IMR-90 (cell line): Measurements from ENCODE around the gene HOXA10. TPM values are rescaled to one million over a fixed set of nuclear protein-coding genes. Genes with fewer than 3 reads are reported as not detected.

ENCODE experiments used
- ATAC-seq: fragments of 200-7000 bp; cut with Tn5 transposase; 2 replicates; pipeline ENCODE4 v1.9.1; 2020; ENCODE audit warnings: low read depth, mild to moderate bottlenecking, moderate library complexity
- BruUV-seq: library from RNA; stranded (reverse); fragments of 400-500 nt; replicated peaks from 2 replicates; lab custom pipeline; 2021; lab: Mats Ljungman, UMichigan
- CTCF ChIA-PET: fragments of 300-600 bp; formaldehyde crosslinking; extraction: SDS; loops from one replicate; lab custom pipeline; 2021; ENCODE audit warnings: antibody characterized with exemption; lab: Yijun Ruan, JAX
- POLR2A ChIA-PET: fragments of 300-600 bp; sonication (Branson Sonifier 250); formaldehyde crosslinking; loops from one replicate; lab custom pipeline; 2022; ENCODE audit warnings: antibody characterized with exemption; ENCODE audit not compliant: unreplicated experiment; lab: Charles Lee
- DNase-seq: peaks from one replicate; pipeline ENCODE4 v3.0.0; 2013
- H2AFZ ChIP-seq: replicated peaks from 2 replicates; pipeline ENCODE3; 2013; ENCODE audit warnings: low read length, mild to moderate bottlenecking; ENCODE audit not compliant: poor library complexity
- H2AK5ac ChIP-seq: 2 replicates; pipeline ENCODE4 v1.6.1; 2013; ENCODE audit warnings: low read depth, low read length, inconsistent platforms
- H2AK9ac ChIP-seq: replicated peaks from 2 replicates; pipeline ENCODE3; 2013; ENCODE audit warnings: mild to moderate bottlenecking, low read depth, low read length, moderate library complexity; ENCODE audit not compliant: poor library complexity
- H2BK120ac ChIP-seq: 2 replicates; pipeline ENCODE4 v1.6.1; 2013; ENCODE audit warnings: low read depth, low read length, inconsistent platforms
- H2BK15ac ChIP-seq: 3 replicates; pipeline ENCODE4 v1.6.1; 2013; ENCODE audit warnings: low read depth, low read length, inconsistent platforms
- H2BK20ac ChIP-seq: 2 replicates; pipeline ENCODE4 v1.6.1; 2013; ENCODE audit warnings: low read depth, mild to moderate bottlenecking, inconsistent platforms, low read length, moderate library complexity
- H2BK5ac ChIP-seq: 2 replicates; pipeline ENCODE4 v1.6.1; 2013; ENCODE audit warnings: mild to moderate bottlenecking, low read depth, low read length, inconsistent platforms; ENCODE audit not compliant: poor library complexity, severe bottlenecking
- H3K14ac ChIP-seq: replicated peaks from 2 replicates; pipeline ENCODE4 v1.6.1; 2013; ENCODE audit warnings: low read depth, low read length, inconsistent platforms
- H3K18ac ChIP-seq: 2 replicates; pipeline ENCODE4 v1.6.1; 2013; ENCODE audit warnings: low read depth, low read length, control low read depth
- H3K23ac ChIP-seq: 2 replicates; pipeline ENCODE4 v1.6.1; 2013; ENCODE audit warnings: low read depth, low read length, inconsistent platforms
- H3K27ac ChIP-seq: 2 replicates; pipeline ENCODE4 v1.5.1; 2013; ENCODE audit warnings: mild to moderate bottlenecking, control low read depth, low read length; ENCODE audit not compliant: insufficient read depth
- H3K27me3 ChIP-seq: 2 replicates; pipeline ENCODE4 v1.6.1; 2013; ENCODE audit warnings: low read length; ENCODE audit not compliant: control insufficient read depth, insufficient read depth
- H3K36me3 ChIP-seq: 2 replicates; pipeline ENCODE4 v1.6.1; 2013; ENCODE audit warnings: low read length, mixed read lengths; ENCODE audit not compliant: control insufficient read depth, insufficient read depth
- H3K4ac ChIP-seq: 2 replicates; pipeline ENCODE4 v1.6.1; 2013; ENCODE audit warnings: low read depth, low read length, inconsistent platforms
- H3K4me1 ChIP-seq: 2 replicates; pipeline ENCODE4 v1.6.1; 2013; ENCODE audit warnings: low read length, mixed read lengths; ENCODE audit not compliant: control insufficient read depth, insufficient read depth
- H3K4me2 ChIP-seq: 2 replicates; pipeline ENCODE4 v1.6.1; 2013; ENCODE audit warnings: low read depth, mild to moderate bottlenecking, control low read depth, low read length, moderate library complexity
- H3K4me3 ChIP-seq: 2 replicates; pipeline ENCODE4 v1.5.1; 2013; ENCODE audit warnings: low read depth, mild to moderate bottlenecking, control low read depth, low read length, moderate library complexity; ENCODE audit not compliant: insufficient read depth
- H3K56ac ChIP-seq: 2 replicates; pipeline ENCODE4 v1.6.1; 2013; ENCODE audit warnings: low read length, inconsistent platforms; ENCODE audit not compliant: insufficient read depth; ENCODE audit errors: extremely low read depth
- H3K79me1 ChIP-seq, 2 experiments: 2 replicates each; pipeline ENCODE4 v1.6.1; 2013; ENCODE audit warnings: low read length in 2 of 2, inconsistent platforms in 1 of 2, low read depth in 1 of 2
- H3K9ac ChIP-seq: 2 replicates; pipeline ENCODE4 v1.6.1; 2013; ENCODE audit warnings: low read depth, low read length, control low read depth
- H3K9me1 ChIP-seq: 2 replicates; pipeline ENCODE4 v1.6.1; 2013; ENCODE audit warnings: low read length, inconsistent platforms; ENCODE audit not compliant: insufficient read depth
- H3K9me3 ChIP-seq: 2 replicates; pipeline ENCODE4 v1.6.1; 2013; ENCODE audit warnings: low read length; ENCODE audit not compliant: control insufficient read depth, insufficient read depth
- H4K20me1 ChIP-seq: 2 replicates; pipeline ENCODE4 v1.6.1; 2013; ENCODE audit warnings: low read length, inconsistent platforms; ENCODE audit not compliant: insufficient read depth
- H4K5ac ChIP-seq: 2 replicates; pipeline ENCODE4 v1.6.1; 2013; ENCODE audit warnings: mild to moderate bottlenecking, low read depth, low read length, control low read depth
- H4K8ac ChIP-seq, 2 experiments: 2 replicates each; pipeline ENCODE4 v1.6.1; 2013; ENCODE audit warnings: low read depth in 2 of 2, low read length in 2 of 2, control low read depth in 1 of 2, inconsistent platforms in 1 of 2
- H4K91ac ChIP-seq: 2 replicates; pipeline ENCODE4 v1.6.1; 2013; ENCODE audit warnings: low read depth, low read length, inconsistent platforms; ENCODE audit not compliant: insufficient read depth
- BHLHE40 ChIP-seq: fragments of 150-350 bp; IDR thresholded peaks from 2 replicates; pipeline ENCODE4 v1.6.1; 2016; ENCODE audit warnings: mild to moderate bottlenecking, low read depth, low read length
- CEBPB ChIP-seq: IDR thresholded peaks from 2 replicates; pipeline ENCODE4 v1.6.1; 2012; ENCODE audit warnings: low read depth, low read length, improper control_type of control experiment
- MXI1 ChIP-seq: IDR thresholded peaks from 2 replicates; pipeline ENCODE4 v1.6.1; 2012; ENCODE audit warnings: low read depth, mild to moderate bottlenecking, low read length, moderate library complexity, borderline replicate concordance
- POLR2A ChIP-seq: IDR thresholded peaks from 2 replicates; pipeline ENCODE4 v1.6.1; 2012; ENCODE audit warnings: mild to moderate bottlenecking, low read depth, low read length
- RFX5 ChIP-seq: IDR thresholded peaks from 2 replicates; pipeline ENCODE4 v1.8.0; 2012; ENCODE audit warnings: low read depth, mild to moderate bottlenecking, low read length, moderate library complexity
- WGBS, 2 experiments: methylation state at CpG; one replicate each; pipeline versions ENCODE4 v1.1.5 to v1.1.7; 2013; ENCODE audit warnings: missing lambda C conversion rate in 2 of 2; ENCODE audit not compliant: insufficient read length in 1 of 2; ENCODE audit errors: extremely low coverage in 2 of 2; 5-methylcytosine and 5-hydroxymethylcytosine counted together
- dilution Hi-C: fragments of 300-500 bp; cut with HindIII; formaldehyde crosslinking; loops from one replicate; pipeline ENCODE4 v1.14.3; 2018; ENCODE audit warnings: low sequenced_read_pairs; ENCODE audit not compliant: unreplicated experiment
- in situ Hi-C: fragments of 300-500 bp; cut with MboI; formaldehyde crosslinking; loops from 3 replicates; pipeline ENCODE4 v1.14.3; 2019; ENCODE audit warnings: low sequenced_read_pairs, inconsistent platforms, mixed read lengths
- intact Hi-C: fragments of 100-400 bp; cut with micrococcal nuclease; formaldehyde crosslinking; loops from 2 replicates; pipeline ENCODE4 v1.10.0; 2022
- polyA plus RNA-seq, 3 experiments: library from polyadenylated mRNA; depleted of rRNA; stranded (reverse); fragments of >200 nt; gene quantifications; 2 replicates each; pipeline ENCODE4 v1.2.3, GENCODE V29; 2012; ENCODE audit warnings: low replicate concordance in 1 of 3
- total RNA-seq: library from RNA; depleted of rRNA; stranded (reverse); fragments of >200 nt; gene quantifications from 2 replicates; pipeline ENCODE4 v1.2.3, GENCODE V29; 2012

Gene HOXA10
- total and polyA plus RNA-seq, 2 of the 4 experiments (the other 2 are of a cell fraction), result 0.10 to 0.18 TPM

DNA sequence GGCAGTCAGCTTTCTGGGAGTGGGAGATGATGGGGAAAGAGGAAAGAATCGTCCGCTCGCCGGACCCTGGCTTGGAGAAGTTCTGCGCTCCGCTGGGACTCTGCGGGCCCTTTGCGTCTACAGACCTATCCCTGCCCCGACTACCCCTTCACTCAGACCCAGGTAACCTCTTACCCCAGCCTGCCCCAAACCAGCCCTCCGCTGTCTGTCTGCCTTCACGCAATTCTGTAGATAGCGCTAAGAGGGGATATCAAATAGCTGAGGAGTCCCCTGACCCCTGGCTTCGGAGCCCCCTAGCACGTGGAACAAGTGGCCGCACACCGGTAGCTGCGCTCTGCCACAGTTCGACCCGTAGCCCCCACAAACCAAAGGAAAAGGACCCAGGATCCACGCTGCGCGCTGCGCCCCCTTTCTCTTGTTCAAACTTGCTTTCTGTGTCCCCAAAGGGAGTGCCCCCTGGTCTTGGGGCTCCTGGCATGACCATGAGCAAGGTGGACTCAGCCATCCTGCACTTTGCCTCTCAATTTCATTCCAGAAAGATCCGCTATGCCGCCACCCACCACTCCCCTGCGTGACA lies 50.6 kb downstream of the HOXA10 start:
- H3K23ac ChIP-seq, result peak overlapping the region; percentile 80
- H3K14ac ChIP-seq, result peak overlapping the region; percentile 94
- peaks cover 10% of the 10 kb centered on the region for H3K9me1 ChIP-seq
- H3K9ac ChIP-seq, result peak overlapping the region; percentile 96
- H3K27me3 ChIP-seq, result no peaks in the 10 kb centered on the region
- H3K4me2 ChIP-seq, result peak overlapping the region; percentile 95
- no peak for TF ChIP-seq BHLHE40
- TF ChIP-seq RFX5, result no peak
- peak; percentile 63; the same call in 1 of the 2 replicates for TF ChIP-seq POLR2A
- no peak for TF ChIP-seq CEBPB
- TF ChIP-seq MXI1, result no peak
- ATAC-seq, result no peak
- no peaks in the 10 kb centered on the region for H3K9me3 ChIP-seq
- H3K79me1 ChIP-seq, result peaks cover 6 to 51% of the 10 kb centered on the region in 2 experiments
- peak overlapping the region; percentile 48 for H3K4me3 ChIP-seq
- no peak for DNase-seq
- H2AK9ac ChIP-seq, result peak overlapping the region; percentile 87
- peak overlapping the region; percentile 67 for H3K18ac ChIP-seq
- H4K91ac ChIP-seq, result peak overlapping the region; percentile 96
- peak overlapping the region; percentile 64; the same call in 2 of the 3 replicates for H2BK15ac ChIP-seq
- ChIA-PET CTCF (interaction anchor here (1.0 to 1.2 kb wide), 2 partner anchors 18 to 754 kb away, joined by 3 to 5 read pairs; no protein-coding TSS in a partner anchor), POLR2A (interaction anchor here (1.0 kb wide), 1 partner anchor 26 kb away, joined by 3 read pairs; no protein-coding TSS in a partner anchor)
- 14% methylated on average over 9 of the region's 26 CpGs; no CpG with 5 or more reads in 1 of the 2 experiments for WGBS, 2 experiments
- no peaks in the 10 kb centered on the region for H3K36me3 ChIP-seq
- BruUV-seq, result no TSS peak
- H2AK5ac ChIP-seq, result peak overlapping the region; percentile 62
- peak overlapping the region; percentile 90 to 93 for H4K8ac ChIP-seq
- peak overlapping the region; percentile 75 for H2BK20ac ChIP-seq
- peak overlapping the region; percentile 76; the same call in 1 of the 2 replicates for H3K56ac ChIP-seq
- intact Hi-C loops, result loop anchor here (2.0 to 5.0 kb wide), 2 partner anchors 25 to 921 kb away; partner anchors contain the start of genes CBX3 and HNRNPA2B1
- H2BK120ac ChIP-seq, result peak overlapping the region; percentile 94
- peak overlapping the region; percentile 88 for H2BK5ac ChIP-seq
- H3K27ac ChIP-seq, result peak overlapping the region; percentile 99
- peaks cover 35% of the 10 kb centered on the region for H3K4me1 ChIP-seq
- 0 out of 2 replicates have a peak, but pooled peaks cover 2% of the 10 kb centered on the region for H4K20me1 ChIP-seq
- dilution Hi-C loops, result no loop called here
- in situ Hi-C loops, result no loop called here
- peak overlapping the region; percentile 50 for H4K5ac ChIP-seq
- H3K4ac ChIP-seq, result peak overlapping the region; percentile 98
- peak overlapping the region; percentile 73 for H2AFZ ChIP-seq
